Cardiac atrium fibroblast (primary cell): ENCODE measurements around the gene ZNF518A. TPM values are rescaled to one million over a fixed set of nuclear protein-coding genes. Genes with fewer than 3 reads are reported as not detected.

Experiments used
- total RNA-seq: library from RNA; depleted of rRNA; stranded (reverse); fragments of >200 nt; gene quantifications from 2 replicates; pipeline ENCODE4 v1.2.3, GENCODE V29; 2015

The ZNF518A gene, protein sequence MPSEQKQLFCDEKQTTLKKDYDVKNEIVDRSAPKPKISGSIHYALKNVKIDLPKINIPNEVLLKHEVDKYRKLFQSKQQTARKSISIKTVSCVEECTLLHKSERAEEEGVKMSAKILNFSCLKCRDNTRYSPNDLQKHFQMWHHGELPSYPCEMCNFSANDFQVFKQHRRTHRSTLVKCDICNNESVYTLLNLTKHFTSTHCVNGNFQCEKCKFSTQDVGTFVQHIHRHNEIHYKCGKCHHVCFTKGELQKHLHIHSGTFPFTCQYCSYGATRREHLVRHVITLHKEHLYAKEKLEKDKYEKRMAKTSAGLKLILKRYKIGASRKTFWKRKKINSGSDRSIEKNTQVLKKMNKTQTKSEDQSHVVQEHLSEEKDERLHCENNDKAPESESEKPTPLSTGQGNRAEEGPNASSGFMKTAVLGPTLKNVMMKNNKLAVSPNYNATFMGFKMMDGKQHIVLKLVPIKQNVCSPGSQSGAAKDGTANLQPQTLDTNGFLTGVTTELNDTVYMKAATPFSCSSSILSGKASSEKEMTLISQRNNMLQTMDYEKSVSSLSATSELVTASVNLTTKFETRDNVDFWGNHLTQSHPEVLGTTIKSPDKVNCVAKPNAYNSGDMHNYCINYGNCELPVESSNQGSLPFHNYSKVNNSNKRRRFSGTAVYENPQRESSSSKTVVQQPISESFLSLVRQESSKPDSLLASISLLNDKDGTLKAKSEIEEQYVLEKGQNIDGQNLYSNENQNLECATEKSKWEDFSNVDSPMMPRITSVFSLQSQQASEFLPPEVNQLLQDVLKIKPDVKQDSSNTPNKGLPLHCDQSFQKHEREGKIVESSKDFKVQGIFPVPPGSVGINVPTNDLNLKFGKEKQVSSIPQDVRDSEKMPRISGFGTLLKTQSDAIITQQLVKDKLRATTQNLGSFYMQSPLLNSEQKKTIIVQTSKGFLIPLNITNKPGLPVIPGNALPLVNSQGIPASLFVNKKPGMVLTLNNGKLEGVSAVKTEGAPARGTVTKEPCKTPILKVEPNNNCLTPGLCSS (N-terminal part only)
- total RNA-seq, result 5.0 and 5.4 TPM in 2 replicates

DNA sequence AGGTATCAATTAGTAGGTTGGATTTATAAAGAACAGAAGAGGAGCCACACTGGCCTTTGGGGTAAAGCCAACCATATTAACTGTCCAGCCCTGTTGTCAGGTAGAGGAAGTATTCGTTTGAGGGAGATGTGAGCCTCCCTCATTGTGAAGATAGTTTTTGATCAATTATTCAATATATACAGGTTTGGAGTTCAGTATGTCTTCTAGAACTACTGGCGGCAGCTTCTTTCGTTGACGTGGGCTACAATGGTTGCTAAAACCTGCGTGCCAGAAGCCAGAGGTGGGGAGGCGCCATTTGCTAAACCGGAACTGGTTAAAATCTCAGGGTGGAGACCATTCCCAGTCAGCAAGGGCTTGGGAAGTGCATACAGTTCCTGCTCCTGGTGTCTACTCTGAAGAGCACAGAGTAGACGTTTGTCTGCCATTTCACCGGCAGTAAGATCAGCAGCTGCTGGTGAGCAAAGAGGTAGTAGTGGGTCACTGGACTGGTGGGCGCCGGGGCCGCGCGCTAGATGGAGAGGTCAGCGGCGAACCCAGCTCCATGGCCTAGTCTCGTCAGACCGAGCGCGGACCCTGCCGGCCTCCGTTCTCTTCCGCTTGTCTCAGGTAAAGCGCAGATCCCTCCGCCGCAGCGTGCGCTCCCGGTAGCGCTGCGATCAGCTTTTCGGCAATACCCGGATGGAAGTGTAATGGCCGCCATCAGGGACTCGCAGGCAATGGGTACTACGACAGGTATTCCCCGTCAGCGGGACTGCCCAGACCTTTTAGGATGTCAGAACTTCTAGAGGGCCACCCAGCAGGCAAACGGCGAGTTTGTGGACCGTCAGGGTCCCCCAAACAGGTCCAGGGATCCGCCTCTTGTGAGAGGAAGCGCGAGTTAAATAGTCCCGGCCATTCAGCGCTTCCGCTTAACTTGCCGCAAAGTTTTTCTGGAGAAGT lies at the start of gene ZNF518A:
TSS of gene ZNF518A (plus strand) at position 911 of the 939 bp plus-strand sequence. CDS start 26,026 bp downstream, outside the sequence.

Other genes with a start within 250 kb of the ZNF518A start
- gene CC2D2B, start 222.3 kb upstream of the ZNF518A start, total RNA-seq, result not detected in 2 replicates
- 2.5 and 5.0 TPM in 2 replicates for gene CCNJ, start 86.7 kb upstream of the ZNF518A start, total RNA-seq
- gene BLNK, start 141.3 kb downstream of the ZNF518A start, total RNA-seq, result not detected in 2 replicates
- gene DNTT, start 174.1 kb downstream of the ZNF518A start, total RNA-seq, result not detected in 2 replicates
- gene OPALIN, start 228.7 kb downstream of the ZNF518A start, total RNA-seq, result not detected in 2 replicates